Measurements from ENCODE around the gene ATP8B4. TPM values are rescaled to one million over a fixed set of nuclear protein-coding genes. Genes with fewer than 3 reads are reported as not detected.

The ATP8B4 gene
- total and polyA plus RNA-seq, 2 donors (not counting 3 experiments of a cell fraction or from before 2014, with no cell fraction given) = not detected

- H3K9me3 ChIP-seq (replicated peaks; ENCODE audit: control insufficient read depth, insufficient read depth, low read length) = no peaks in the 10 kb centered on the region
- DNase-seq (ENCODE audit: low read depth, low spot score) (no peak), FAIRE-seq (no peak)
- no peak overlapping the region for H3K4me3 ChIP-seq (replicated peaks in 1 of 3; ENCODE audit: insufficient read depth in 1 of 3, low read depth in 1 of 3, low read length in 3 of 3)
- H3K36me3 ChIP-seq (ENCODE audit: control insufficient read depth in 2 of 2, extremely low read depth in 1 of 2, insufficient read depth in 2 of 2, low read length in 2 of 2) = no peaks in the 10 kb centered on the region
- dilution Hi-C loops (cut with MboI; ENCODE audit: extremely low pct_ligation_motif_present, low sequenced_read_pairs) (no loop called here), intact Hi-C loops (cut with micrococcal nuclease) (loop anchor here (2.0 kb wide), 1 partner anchor 816 kb away; no protein-coding TSS in a partner anchor)
- H3K79me2 ChIP-seq (ENCODE audit: control insufficient read depth, insufficient read depth, low read length) = no peaks in the 10 kb centered on the region
- BruUV-seq (replicated peaks) = no TSS peak
- H3K4me2 ChIP-seq (ENCODE audit: insufficient read depth, low read length) = no peak overlapping the region
- no peaks in the 10 kb centered on the region for H3K9me1 ChIP-seq (replicated peaks; ENCODE audit: control insufficient read depth, extremely low read depth, insufficient read depth, low read length)
- CTCF ChIA-PET = interaction anchor here (0.6 to 1.3 kb wide), 11 partner anchors 9 to 1190 kb away, joined by 3 to 17 read pairs (median 5); partner anchors contain the start of gene FGF7
- no peak overlapping the region for H3K27ac ChIP-seq (ENCODE audit: insufficient read depth, low read depth, low read length)
- no peaks in the 10 kb centered on the region for H4K20me1 ChIP-seq (replicated peaks; ENCODE audit: control insufficient read depth, extremely low read depth, insufficient read depth, low read length)
- POLR2A ChIA-PET = no interaction called here
- H3K4me1 ChIP-seq (ENCODE audit: control insufficient read depth, extremely low read depth, insufficient read depth, low read length) = no peaks in the 10 kb centered on the region
- H2AFZ ChIP-seq (ENCODE audit: low read depth, low read length) = no peak overlapping the region
- no peak overlapping the region for H3K9ac ChIP-seq (replicated peaks; ENCODE audit: extremely low read depth, insufficient read depth, low read length)
- H3K27me3 ChIP-seq (ENCODE audit: control insufficient read depth in 2 of 2, insufficient read depth in 2 of 2, low read length in 2 of 2) = peaks cover 7 to 12% of the 10 kb centered on the region in 2 experiments
- TF ChIP-seq, protein P1, sequence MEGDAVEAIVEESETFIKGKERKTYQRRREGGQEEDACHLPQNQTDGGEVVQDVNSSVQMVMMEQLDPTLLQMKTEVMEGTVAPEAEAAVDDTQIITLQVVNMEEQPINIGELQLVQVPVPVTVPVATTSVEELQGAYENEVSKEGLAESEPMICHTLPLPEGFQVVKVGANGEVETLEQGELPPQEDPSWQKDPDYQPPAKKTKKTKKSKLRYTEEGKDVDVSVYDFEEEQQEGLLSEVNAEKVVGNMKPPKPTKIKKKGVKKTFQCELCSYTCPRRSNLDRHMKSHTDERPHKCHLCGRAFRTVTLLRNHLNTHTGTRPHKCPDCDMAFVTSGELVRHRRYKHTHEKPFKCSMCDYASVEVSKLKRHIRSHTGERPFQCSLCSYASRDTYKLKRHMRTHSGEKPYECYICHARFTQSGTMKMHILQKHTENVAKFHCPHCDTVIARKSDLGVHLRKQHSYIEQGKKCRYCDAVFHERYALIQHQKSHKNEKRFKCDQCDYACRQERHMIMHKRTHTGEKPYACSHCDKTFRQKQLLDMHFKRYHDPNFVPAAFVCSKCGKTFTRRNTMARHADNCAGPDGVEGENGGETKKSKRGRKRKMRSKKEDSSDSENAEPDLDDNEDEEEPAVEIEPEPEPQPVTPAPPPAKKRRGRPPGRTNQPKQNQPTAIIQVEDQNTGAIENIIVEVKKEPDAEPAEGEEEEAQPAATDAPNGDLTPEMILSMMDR (IDR thresholded peaks at IDR 0.05; ENCODE audit: extremely low read depth in 1 of 2, insufficient read depth in 1 of 2, low read depth in 1 of 2, low read length in 2 of 2) = no peak
- TF ChIP-seq, protein P2, sequence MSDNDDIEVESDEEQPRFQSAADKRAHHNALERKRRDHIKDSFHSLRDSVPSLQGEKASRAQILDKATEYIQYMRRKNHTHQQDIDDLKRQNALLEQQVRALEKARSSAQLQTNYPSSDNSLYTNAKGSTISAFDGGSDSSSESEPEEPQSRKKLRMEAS (IDR thresholded peaks at IDR 0.05; ENCODE audit: insufficient read depth, insufficient read length) = no peak
- TF ChIP-seq MYC (IDR thresholded peaks at IDR 0.05; ENCODE audit: low read depth, low read length) (no peak), POLR2AphosphoS5 (IDR thresholded peaks at IDR 0.05; ENCODE audit: insufficient read depth, low read depth, low read length) (no peak), GATA2 (IDR thresholded peaks at IDR 0.05; ENCODE audit: insufficient read depth, insufficient read length, low read depth, low read length) (no peak), EZH2 (IDR thresholded peaks at IDR 0.05; ENCODE audit: borderline replicate concordance, low read depth, low read length, severe bottlenecking) (no peak), POLR2A (IDR thresholded peaks at IDR 0.05; ENCODE audit: low read depth, low read length) (no peak), JUN (IDR thresholded peaks at IDR 0.05; ENCODE audit: borderline replicate concordance, insufficient read depth, insufficient read length, low read depth) (no peak), FOS (IDR thresholded peaks at IDR 0.05; ENCODE audit: borderline replicate concordance, insufficient read depth, low read length) (no peak)
Observed at GRCh38 chr15:50050986-50051743, 67.9 kb downstream of the ATP8B4 start.

Measured in endothelial cell of umbilical vein (primary cell).